Ishikawa (cell line): Measurements from ENCODE around the gene NOL6.

ENCODE experiments used
- TAF1 ChIP-seq: IDR thresholded peaks from 2 replicates; pipeline ENCODE4 v1.6.1; 2012; ENCODE audit warnings: low read depth, mild to moderate bottlenecking
- YY1 ChIP-seq: IDR thresholded peaks from 2 replicates; pipeline ENCODE4 v1.6.1; 2012; ENCODE audit warnings: low read depth

- no peak for TF ChIP-seq YY1
- TF ChIP-seq TAF1, result no peak
Observed at GRCh38 chr9:33443464-33444154, 30.1 kb downstream of the NOL6 start.
